Stimulated activated CD8-positive, alpha-beta memory T cell treated with anti-CD3 and anti-CD28 coated beads, Interleukin-12 subunit alpha, Interleukin-12 subunit beta, amount 100 ng/mL, for 24 hours (primary cell): ENCODE measurements around the gene CSN3.

Experiments
- DNase-seq: peaks from one replicate; pipeline ENCODE4 v3.0.0-alpha.2; 2020; ENCODE audit errors: extremely low read depth

Gene CSN3

GRCh38 chr4:70291341-70291740, 48.9 kb downstream of the CSN3 start:
- no peak for DNase-seq

DNA sequence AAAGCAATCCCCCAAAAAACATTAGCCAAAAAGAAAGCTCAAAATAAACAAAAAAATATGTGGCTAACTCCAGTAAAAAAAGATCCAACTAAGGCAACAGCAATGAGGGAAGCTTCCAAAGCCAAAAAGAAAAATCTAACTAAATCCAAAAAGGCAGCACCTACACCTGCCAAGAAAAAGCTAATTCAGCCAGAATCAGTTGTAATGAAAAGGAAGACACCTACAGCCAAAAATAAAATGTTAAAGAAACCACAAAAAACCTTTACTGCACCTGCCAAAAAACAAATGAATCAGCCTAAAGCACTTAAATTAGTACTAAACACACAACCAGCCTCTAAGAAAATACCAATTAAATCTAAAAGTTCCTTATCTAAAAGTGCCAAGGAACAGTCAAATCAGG, 55.2 kb downstream of the CSN3 start:
- no peak for DNase-seq

- DNase-seq = no peak
Observed at GRCh38 chr4:70298051-70298450, 55.7 kb downstream of the CSN3 start.

- no peak for DNase-seq
Observed at GRCh38 chr4:70299643-70300042, 57.2 kb downstream of the CSN3 start.

GRCh38 chr4:70300215-70300614, 57.8 kb downstream of the CSN3 start:
- DNase-seq = no peak
